SK-N-SH (cell line): ENCODE data around the gene ZNF626.

Experiments used
- CTCF ChIP-seq: fragments of 200-600 bp; sonication (generic); IDR thresholded peaks from 2 replicates; pipeline ENCODE4 v1.6.1; 2017; ENCODE audit warnings: antibody characterized with exemption, mild to moderate bottlenecking, moderate library complexity
- EZH2phosphoT487 ChIP-seq: fragments of 200-600 bp; sonication (generic); IDR thresholded peaks from 2 replicates; pipeline ENCODE4 v1.6.1; 2017; ENCODE audit warnings: low read depth, mixed run types, mild to moderate bottlenecking, antibody characterized with exemption, moderate library complexity, borderline replicate concordance
- POLR2AphosphoS5 ChIP-seq: IDR thresholded peaks from 2 replicates; pipeline ENCODE4 v1.6.1; 2012; ENCODE audit warnings: low read depth, low read length
- RAD21 ChIP-seq: IDR thresholded peaks from 2 replicates; pipeline ENCODE4 v1.6.1; 2012; ENCODE audit warnings: mild to moderate bottlenecking, low read length
- REST ChIP-seq: IDR thresholded peaks from 2 replicates; pipeline ENCODE4 v1.6.1; 2012; ENCODE audit warnings: mild to moderate bottlenecking, low read depth, low read length, moderate library complexity
- SIN3A ChIP-seq: IDR thresholded peaks from 2 replicates; pipeline ENCODE4 v1.6.1; 2012; ENCODE audit warnings: low read depth, mild to moderate bottlenecking, low read length, moderate library complexity, borderline replicate concordance

- TF ChIP-seq POLR2AphosphoS5: no peak
- no peak for TF ChIP-seq CTCF
- TF ChIP-seq REST: no peak
- no peak for TF ChIP-seq EZH2phosphoT487
- no peak for TF ChIP-seq RAD21
- no peak for TF ChIP-seq SIN3A
Measured at GRCh38 chr19:20667281-20667680, 5.9 kb upstream of the ZNF626 start.
